NCI-H146 treated with DMSO at 0.1 percent for 48 hours (cell line): ENCODE results near the gene CUL9.

Experiments
- DNase-seq: peaks from one replicate; lab custom pipeline; 2025; ENCODE audit not compliant: unreplicated experiment; lab: John Stamatoyannopoulos, UW

CUL9 gene

DNA sequence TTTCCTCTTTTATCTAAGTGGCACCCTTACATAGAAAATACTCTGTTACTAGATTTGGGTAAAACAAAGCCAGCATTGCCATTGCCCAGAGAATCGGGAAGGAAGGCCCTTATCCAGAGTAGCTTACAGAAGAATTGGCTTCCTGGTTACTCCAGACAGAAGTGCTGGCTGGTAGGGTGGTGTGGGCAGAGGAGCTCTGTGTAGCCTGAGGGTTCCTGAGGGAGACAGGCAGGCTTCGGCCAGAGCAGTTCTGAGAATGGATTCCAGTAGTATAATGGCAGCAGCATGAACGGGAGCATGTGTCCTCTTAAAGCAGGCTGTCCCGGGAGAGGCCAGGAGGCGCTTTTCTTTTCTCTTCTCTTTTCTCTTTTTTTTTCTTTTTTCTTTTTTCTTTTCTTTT, 11.9 kb downstream of the CUL9 start:
- no peak for DNase-seq

DNA sequence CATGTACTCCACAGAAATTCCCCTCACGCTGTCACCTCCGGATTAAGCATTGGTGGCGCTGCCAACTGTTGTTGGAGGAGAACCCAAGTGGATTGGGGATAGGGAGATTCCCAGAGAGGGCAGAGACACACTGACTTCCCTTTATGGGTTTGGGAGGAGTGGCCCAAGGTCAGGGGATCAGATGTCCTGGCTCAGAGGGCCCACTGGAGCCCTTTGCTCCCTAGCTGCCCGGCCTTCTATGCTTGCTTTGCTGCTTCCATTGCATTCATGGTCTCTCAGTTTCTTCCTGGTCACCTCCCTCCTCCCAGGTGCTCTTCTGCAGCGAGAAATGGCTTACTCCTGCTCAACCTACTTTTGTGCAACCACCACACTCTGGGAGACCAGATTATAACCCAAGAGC, 14.3 kb downstream of the CUL9 start:
- no peak for DNase-seq

GRCh38 chr6:43199912-43200311, 17.9 kb downstream of the CUL9 start:
- DNase-seq, result no peak

DNA sequence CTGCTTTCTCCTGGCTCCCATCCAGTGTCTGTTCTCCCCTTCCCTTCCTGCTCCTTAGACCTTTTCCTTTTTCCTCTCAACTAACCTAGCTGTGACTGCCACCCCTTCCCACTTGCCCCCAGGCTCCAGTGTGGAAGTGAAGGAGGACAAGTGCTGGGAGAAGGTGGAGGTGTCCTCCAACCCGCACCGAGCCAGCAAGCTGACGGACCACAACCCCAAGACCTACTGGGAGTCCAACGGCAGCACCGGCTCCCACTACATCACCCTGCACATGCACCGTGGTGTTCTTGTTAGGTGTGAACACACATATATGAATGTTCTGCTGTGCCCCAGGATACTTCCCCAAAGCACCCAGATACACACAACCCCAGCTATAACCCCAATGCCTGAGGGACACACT, 18.5 kb downstream of the CUL9 start:
- no peak for DNase-seq

DNA sequence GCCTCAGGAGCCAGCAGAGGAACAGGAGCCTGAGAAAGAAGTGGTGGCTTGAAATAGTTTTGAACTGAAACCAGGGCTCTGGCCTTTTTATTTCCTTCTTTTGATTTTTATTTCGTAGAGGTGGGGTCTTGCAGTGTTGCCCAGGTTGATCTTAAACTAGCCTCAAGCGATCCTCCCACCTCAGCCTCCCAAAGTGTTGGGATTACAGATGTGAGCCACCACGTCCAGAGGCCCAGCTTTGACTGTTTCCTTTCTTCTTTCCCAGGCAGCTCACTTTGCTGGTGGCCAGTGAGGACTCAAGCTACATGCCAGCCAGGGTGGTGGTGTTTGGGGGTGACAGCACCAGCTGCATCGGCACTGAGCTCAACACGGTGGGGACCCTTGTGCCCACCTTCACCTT, 20.5 kb downstream of the CUL9 start:
- no peak for DNase-seq

GRCh38 chr6:43203029-43203717, 21.2 kb downstream of the CUL9 start:
- DNase-seq, result no peak

GRCh38 chr6:43203718-43204095, 21.7 kb downstream of the CUL9 start:
- no peak for DNase-seq

- no peak for DNase-seq
Measured at GRCh38 chr6:43204271-43205105, 22.5 kb downstream of the CUL9 start.

DNA sequence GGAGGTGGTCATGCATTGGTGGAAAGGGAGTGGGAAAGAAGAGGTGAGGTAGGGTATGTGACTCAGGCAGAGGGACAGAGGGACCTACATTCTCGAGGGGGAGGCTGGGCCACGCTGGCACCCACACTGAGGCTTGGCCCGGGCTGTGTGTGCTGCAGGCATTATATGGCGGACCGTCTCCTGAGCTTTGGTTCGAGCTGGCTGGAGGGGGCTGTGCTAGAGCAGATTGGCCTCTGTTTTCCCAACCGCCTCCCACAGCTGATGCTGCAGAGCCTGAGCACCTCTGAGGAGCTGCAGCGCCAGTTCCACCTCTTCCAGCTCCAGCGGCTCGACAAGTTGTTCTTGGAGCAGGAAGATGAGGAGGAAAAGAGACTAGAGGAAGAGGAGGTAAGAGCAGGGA, 23.9 kb downstream of the CUL9 start:
- DNase-seq, result no peak

- DNase-seq, result no peak
Measured at GRCh38 chr6:43207286-43207685, 25.3 kb downstream of the CUL9 start.

DNA sequence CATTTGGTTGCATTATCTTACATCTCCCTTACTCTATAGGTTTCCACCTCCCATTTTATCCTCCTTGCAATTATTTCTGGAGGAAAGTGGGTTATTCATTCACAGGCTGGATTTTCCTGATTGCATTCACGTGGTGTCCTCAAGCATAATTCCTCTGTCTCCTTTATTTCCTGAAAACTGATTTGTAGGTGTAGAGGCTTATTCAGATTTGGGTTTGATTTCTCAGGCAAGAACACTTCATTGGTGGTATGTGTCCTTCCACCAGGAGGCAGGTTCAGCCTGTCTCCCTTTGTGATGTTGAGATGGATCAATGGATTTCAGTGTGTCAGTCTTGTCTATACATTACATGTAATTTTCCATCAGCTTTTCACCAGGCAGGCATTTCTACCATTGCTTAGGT, 30.0 kb downstream of the CUL9 start:
- DNase-seq, result no peak

DNA sequence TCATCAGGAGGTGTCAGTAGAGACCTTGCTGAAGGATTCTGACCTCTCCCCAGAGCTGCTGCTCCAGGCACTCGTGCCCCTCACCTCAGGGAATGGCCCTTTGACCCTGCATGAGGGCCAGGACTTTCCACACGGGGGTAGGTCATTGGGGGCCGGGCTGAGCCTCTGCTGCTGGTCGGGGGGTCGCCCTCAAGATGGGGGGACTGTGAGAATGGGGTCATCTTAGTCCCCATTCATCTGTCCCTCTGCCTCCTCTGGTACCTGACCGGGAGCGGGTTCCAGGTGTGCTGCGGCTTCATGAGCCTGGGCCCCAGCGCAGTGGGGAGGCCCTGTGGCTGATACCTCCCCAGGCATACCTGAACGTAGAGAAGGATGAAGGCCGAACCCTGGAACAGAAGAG, 31.4 kb downstream of the CUL9 start:
- no peak for DNase-seq

DNA sequence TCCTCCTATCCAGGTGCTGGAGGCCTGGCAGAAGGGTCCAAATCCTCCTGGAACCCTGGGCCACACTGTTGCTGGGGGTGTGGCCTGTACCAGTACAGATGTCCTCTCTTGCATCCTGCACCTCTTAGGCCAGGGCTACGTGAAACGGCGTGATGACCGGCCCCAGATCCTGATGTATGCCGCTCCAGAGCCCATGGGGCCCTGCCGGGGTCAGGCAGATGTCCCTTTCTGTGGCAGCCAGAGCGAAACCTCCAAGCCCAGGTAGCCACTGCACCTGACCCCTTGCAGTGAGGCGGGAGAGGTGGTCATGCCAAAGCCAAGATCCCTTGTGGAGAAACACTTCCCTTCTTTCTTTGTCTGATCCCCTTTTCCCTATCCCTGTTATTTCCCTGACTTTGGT, 33.1 kb downstream of the CUL9 start:
- DNase-seq, result no peak

- DNase-seq, result no peak
Measured at GRCh38 chr6:43216200-43216599, 34.2 kb downstream of the CUL9 start.

DNA sequence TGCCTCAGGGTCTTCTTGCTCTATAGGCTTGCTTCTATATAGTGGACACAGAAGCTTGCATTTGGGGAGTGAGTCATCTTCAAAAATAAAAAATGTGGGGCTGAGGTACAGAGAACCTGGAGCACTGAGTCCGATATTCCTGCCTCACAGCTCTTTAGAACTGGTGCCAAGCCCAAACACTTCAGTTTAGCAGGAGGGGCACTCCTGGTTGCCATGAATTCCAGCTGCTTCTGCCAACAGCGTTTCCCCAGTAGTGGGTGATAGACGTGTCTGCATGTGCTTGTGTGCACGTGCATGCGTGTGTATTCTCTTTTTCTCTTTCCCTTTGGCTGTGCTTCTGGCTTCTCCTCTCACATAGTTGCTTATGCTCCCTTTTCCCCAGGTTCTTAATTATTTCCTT, 35.4 kb downstream of the CUL9 start:
- no peak for DNase-seq

DNA sequence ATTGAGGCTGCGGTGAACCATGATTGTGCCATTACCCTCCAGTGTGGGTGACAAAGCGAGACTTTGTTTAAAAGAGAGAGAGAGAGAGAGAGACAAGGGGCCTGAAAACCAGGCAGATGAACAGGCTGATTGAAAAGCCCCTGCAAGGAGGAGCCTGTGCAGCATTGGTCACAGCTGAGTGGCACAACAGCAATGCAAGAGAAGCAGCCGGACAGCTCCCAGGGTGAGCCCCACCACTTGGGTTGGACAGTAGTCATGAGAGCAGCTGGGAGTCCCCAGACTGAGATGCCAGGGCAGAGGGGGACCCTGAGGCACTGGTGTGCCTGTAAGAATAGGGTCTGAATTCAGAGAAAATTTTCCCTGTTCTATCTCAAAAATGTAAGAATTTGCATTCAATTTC, 37.1 kb downstream of the CUL9 start:
- DNase-seq, result no peak

DNA sequence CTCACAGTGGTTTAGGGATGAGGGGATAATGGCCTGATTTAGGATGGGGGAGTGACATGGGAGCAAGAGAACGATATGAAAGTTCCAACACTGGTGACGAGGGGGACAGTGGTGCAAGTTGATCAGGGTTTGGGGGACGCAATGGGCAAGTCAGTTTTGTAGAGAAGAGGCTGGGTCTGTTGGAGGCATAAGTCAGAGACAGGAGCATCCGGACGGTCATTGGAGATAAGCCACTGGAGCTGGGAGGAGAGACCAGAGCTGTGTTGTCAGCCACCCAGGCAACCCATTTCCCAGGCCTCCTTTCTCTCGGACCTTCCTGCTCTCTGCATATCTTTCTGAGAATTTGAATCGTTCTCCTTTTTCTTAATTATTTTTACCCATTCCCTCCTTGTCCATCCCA, 37.8 kb downstream of the CUL9 start:
- no peak for DNase-seq

DNA sequence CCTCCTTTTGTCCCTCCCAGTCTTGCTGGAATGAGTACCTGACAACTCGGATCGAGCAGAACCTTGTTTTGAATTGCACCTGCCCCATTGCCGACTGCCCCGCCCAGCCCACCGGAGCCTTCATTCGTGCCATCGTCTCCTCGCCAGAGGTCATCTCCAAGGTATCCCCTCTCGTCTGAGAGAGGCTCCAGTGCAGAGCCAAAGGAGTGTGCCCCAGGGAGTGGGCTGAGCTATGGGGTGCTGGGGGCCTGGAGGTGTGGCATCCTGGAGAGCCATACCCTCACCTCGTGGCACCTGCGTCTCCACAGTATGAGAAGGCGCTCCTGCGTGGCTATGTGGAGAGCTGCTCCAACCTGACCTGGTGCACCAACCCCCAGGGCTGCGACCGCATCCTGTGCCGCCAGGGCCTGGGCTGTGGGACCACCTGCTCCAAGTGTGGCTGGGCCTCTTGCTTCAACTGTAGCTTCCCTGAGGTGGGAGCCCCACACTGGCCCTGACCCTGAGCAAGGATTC, 38.5 kb downstream of the CUL9 start:
- DNase-seq, result no peak

GRCh38 chr6:43221046-43221972, 39.3 kb downstream of the CUL9 start:
- no peak for DNase-seq

- DNase-seq, result no peak
Measured at GRCh38 chr6:43222418-43223059, 40.5 kb downstream of the CUL9 start.

- DNase-seq, result no peak
Measured at GRCh38 chr6:43223175-43223574, 41.2 kb downstream of the CUL9 start.
